GM23338 (cell line): Measurements from ENCODE around the gene CDC45. TPM values are rescaled to one million over a fixed set of nuclear protein-coding genes. Genes with fewer than 3 reads are reported as not detected.

Source experiments
- ATAC-seq: fragments of 200-7000 bp; cut with Tn5 transposase; 3 replicates; pipeline ENCODE4 v1.9.1; 2020
- DNase-seq: peaks from one replicate; pipeline ENCODE4 v3.0.0-alpha.2; 2015; ENCODE audit warnings: low spot score
- H2AFZ ChIP-seq: fragments of 200-600 bp; sonication (generic); 2 replicates; pipeline ENCODE4 v1.8.0; 2016; ENCODE audit warnings: antibody characterized with exemption, mild to moderate bottlenecking, moderate library complexity
- H3F3A ChIP-seq: fragments of 200-600 bp; sonication (generic); replicated peaks from 2 replicates; pipeline ENCODE4 v1.8.0; 2017; ENCODE audit warnings: antibody characterized with exemption, mixed run types, low read depth
- H3K27ac ChIP-seq: fragments of 200-600 bp; sonication (generic); 2 replicates; pipeline ENCODE4 v1.6.1; 2016; ENCODE audit warnings: low read depth
- H3K27me3 ChIP-seq: fragments of 200-600 bp; sonication (generic); 2 replicates; pipeline ENCODE4 v1.8.0; 2016; ENCODE audit warnings: mild to moderate bottlenecking, mixed run types, moderate library complexity; ENCODE audit not compliant: insufficient read depth
- H3K36me3 ChIP-seq: fragments of 200-600 bp; sonication (generic); 2 replicates; pipeline ENCODE4 v1.8.0; 2016; ENCODE audit warnings: mild to moderate bottlenecking; ENCODE audit not compliant: insufficient read depth
- H3K4me1 ChIP-seq: fragments of 200-600 bp; sonication (generic); 2 replicates; pipeline ENCODE4 v1.8.0; 2016; ENCODE audit warnings: mild to moderate bottlenecking, moderate library complexity; ENCODE audit not compliant: insufficient read depth
- H3K4me2 ChIP-seq: fragments of 200-600 bp; sonication (generic); 2 replicates; pipeline ENCODE4 v1.7.1; 2017; ENCODE audit warnings: mixed run types
- H3K4me3 ChIP-seq: fragments of 200-600 bp; sonication (generic); 2 replicates; pipeline ENCODE4 v1.6.1; 2016; ENCODE audit warnings: mixed run types
- H3K79me2 ChIP-seq: fragments of 200-600 bp; sonication (generic); replicated peaks from 2 replicates; pipeline ENCODE4 v1.8.0; 2017; ENCODE audit warnings: mild to moderate bottlenecking; ENCODE audit not compliant: insufficient read depth
- H3K9me2 ChIP-seq: fragments of 200-600 bp; sonication (generic); 2 replicates; pipeline ENCODE4 v1.8.0; 2017; ENCODE audit not compliant: insufficient read depth
- H4K20me1 ChIP-seq: fragments of 200-600 bp; sonication (generic); replicated peaks from 2 replicates; pipeline ENCODE4 v1.8.0; 2017; ENCODE audit warnings: mild to moderate bottlenecking; ENCODE audit not compliant: insufficient read depth
- H3K27ac Mint-ChIP-seq: 2 replicates; pipeline ENCODE4 v1.8.0; 2020; ENCODE audit warnings: inconsistent platforms, mild to moderate bottlenecking, moderate library complexity, mixed read lengths
- H3K27me3 Mint-ChIP-seq: 3 replicates; pipeline ENCODE4 v1.8.0; 2022; ENCODE audit warnings: low read depth, mild to moderate bottlenecking, moderate library complexity, mixed read lengths, inconsistent platforms; ENCODE audit not compliant: insufficient read depth, poor library complexity
- H3K36me3 Mint-ChIP-seq: 3 replicates; pipeline ENCODE4 v1.8.0; 2021; ENCODE audit warnings: low read depth, mild to moderate bottlenecking, inconsistent platforms, moderate library complexity, mixed read lengths
- H3K4me1 Mint-ChIP-seq: 3 replicates; pipeline ENCODE4 v1.8.0; 2020; ENCODE audit warnings: mild to moderate bottlenecking, inconsistent platforms, mixed read lengths
- H3K4me3 Mint-ChIP-seq: 3 replicates; pipeline ENCODE4 v1.8.0; 2021; ENCODE audit warnings: moderate library complexity, mild to moderate bottlenecking, inconsistent platforms, mixed read lengths
- H3K9me3 Mint-ChIP-seq: 3 replicates; pipeline ENCODE4 v1.8.0; 2020; ENCODE audit warnings: moderate library complexity, mild to moderate bottlenecking, inconsistent platforms, mixed read lengths
- CREB1 ChIP-seq: fragments of 250-450 bp; sonication (Bioruptor Pico); IDR thresholded peaks from 2 replicates; pipeline ENCODE4 v1.5.0; 2020; ENCODE audit warnings: low read depth, mild to moderate bottlenecking, moderate library complexity
- CTCF ChIP-seq, 2 experiments: fragments of 200-600 bp in 1 of 2; sonication (generic) in 1 of 2; conservative IDR thresholded peaks; 2 replicates each; pipeline versions ENCODE4 v1.5.1 to v1.6.1; 2016 to 2017; ENCODE audit warnings: antibody characterized with exemption in 2 of 2, low read depth in 2 of 2, mild to moderate bottlenecking in 2 of 2, moderate library complexity in 1 of 2
- EZH2 ChIP-seq: fragments of 200-600 bp; sonication (generic); IDR thresholded peaks from one replicate; pipeline ENCODE4 v1.8.0; 2017; ENCODE audit warnings: antibody characterized with exemption, mild to moderate bottlenecking, low read depth; ENCODE audit not compliant: unreplicated experiment
- EZH2phosphoT487 ChIP-seq: fragments of 200-600 bp; sonication (generic); IDR thresholded peaks from one replicate; pipeline ENCODE4 v1.8.1; 2018; ENCODE audit warnings: antibody characterized with exemption; ENCODE audit not compliant: unreplicated experiment
- JUNB ChIP-seq: IDR thresholded peaks from one replicate; pipeline ENCODE4 v1.6.1; 2016; ENCODE audit warnings: antibody characterized with exemption; ENCODE audit not compliant: unreplicated experiment
- NANOG ChIP-seq: IDR thresholded peaks from 2 replicates; pipeline ENCODE4 v1.6.1; 2016; ENCODE audit warnings: antibody characterized with exemption, borderline replicate concordance
- POLR2AphosphoS5 ChIP-seq: IDR thresholded peaks from 2 replicates; pipeline ENCODE4 v1.6.1; 2016; ENCODE audit warnings: antibody characterized with exemption, low read depth
- REST ChIP-seq: IDR thresholded peaks from one replicate; pipeline ENCODE4 v1.6.1; 2018; ENCODE audit warnings: antibody characterized with exemption; ENCODE audit not compliant: unreplicated experiment
- STAT1 ChIP-seq: IDR thresholded peaks from one replicate; pipeline ENCODE4 v1.6.1; 2016; ENCODE audit warnings: antibody characterized with exemption; ENCODE audit not compliant: unreplicated experiment
- ZNF114 ChIP-seq: fragments of 250-450 bp; sonication (Bioruptor Pico); IDR thresholded peaks from 2 replicates; pipeline ENCODE4 v1.5.0; 2020; ENCODE audit warnings: mild to moderate bottlenecking, moderate library complexity
- ZNF331 ChIP-seq: fragments of 250-450 bp; sonication (Bioruptor Pico); IDR thresholded peaks from 2 replicates; pipeline ENCODE4 v1.5.0; 2020; ENCODE audit warnings: low read depth, mild to moderate bottlenecking, moderate library complexity
- polyA plus RNA-seq: library from polyadenylated mRNA; unstranded; fragments of >200 nt; fragmentation: Nextera tagmentation; extraction: Ambion mirVana; gene quantifications from 2 replicates; pipeline ENCODE4 v1.2.1, GENCODE V29; 2016
- total RNA-seq: library from RNA; depleted of rRNA; stranded (reverse); fragments of >200 nt; shearing (Covaris generic); gene quantifications from 2 replicates; pipeline ENCODE4 v1.2.3, GENCODE V29; 2014
- TF ChIP-seq, protein P1 (sequence below): fragments of 250-450 bp; sonication (Bioruptor Pico); IDR thresholded peaks from 2 replicates; pipeline ENCODE4 v1.5.0; 2020; ENCODE audit warnings: mild to moderate bottlenecking, moderate library complexity
- TF ChIP-seq, protein P2 (sequence below): IDR thresholded peaks from 2 replicates; pipeline ENCODE4 v1.6.1; 2016; ENCODE audit warnings: antibody characterized with exemption

Gene CDC45
- total and polyA plus RNA-seq, 2 experiments from 2014 or later: 29.0 to 30.3 TPM

- Mint-ChIP-seq H3K27me3 (peaks cover 9% of the 10 kb centered on the region), H3K9me3 (no peaks in the 10 kb centered on the region), H3K36me3 (peaks cover 29% of the 10 kb centered on the region), H3K4me3 (no peak overlapping the region), H3K27ac (no peak overlapping the region; the same call in 1 of the 2 replicates), H3K4me1 (peaks cover 6% of the 10 kb centered on the region)
- H3K36me3 ChIP-seq: no peaks in the 10 kb centered on the region
- DNase-seq (no peak), ATAC-seq (no peak)
- H3K79me2 ChIP-seq: no peaks in the 10 kb centered on the region
- TF ChIP-seq EZH2 (no peak), CTCF (conservative IDR thresholded peaks at IDR 0.05; ENCODE audit: low read depth in 2 of 2) (no peak), CREB1 (CRISPR knock-in tag) (no peak), STAT1 (no peak), JUNB (no peak), ZNF114 (CRISPR knock-in tag) (no peak), NANOG (no peak), ZNF331 (CRISPR knock-in tag) (no peak), POLR2AphosphoS5 (no peak), EZH2phosphoT487 (no peak), REST (no peak)
- TF ChIP-seq, protein P1, sequence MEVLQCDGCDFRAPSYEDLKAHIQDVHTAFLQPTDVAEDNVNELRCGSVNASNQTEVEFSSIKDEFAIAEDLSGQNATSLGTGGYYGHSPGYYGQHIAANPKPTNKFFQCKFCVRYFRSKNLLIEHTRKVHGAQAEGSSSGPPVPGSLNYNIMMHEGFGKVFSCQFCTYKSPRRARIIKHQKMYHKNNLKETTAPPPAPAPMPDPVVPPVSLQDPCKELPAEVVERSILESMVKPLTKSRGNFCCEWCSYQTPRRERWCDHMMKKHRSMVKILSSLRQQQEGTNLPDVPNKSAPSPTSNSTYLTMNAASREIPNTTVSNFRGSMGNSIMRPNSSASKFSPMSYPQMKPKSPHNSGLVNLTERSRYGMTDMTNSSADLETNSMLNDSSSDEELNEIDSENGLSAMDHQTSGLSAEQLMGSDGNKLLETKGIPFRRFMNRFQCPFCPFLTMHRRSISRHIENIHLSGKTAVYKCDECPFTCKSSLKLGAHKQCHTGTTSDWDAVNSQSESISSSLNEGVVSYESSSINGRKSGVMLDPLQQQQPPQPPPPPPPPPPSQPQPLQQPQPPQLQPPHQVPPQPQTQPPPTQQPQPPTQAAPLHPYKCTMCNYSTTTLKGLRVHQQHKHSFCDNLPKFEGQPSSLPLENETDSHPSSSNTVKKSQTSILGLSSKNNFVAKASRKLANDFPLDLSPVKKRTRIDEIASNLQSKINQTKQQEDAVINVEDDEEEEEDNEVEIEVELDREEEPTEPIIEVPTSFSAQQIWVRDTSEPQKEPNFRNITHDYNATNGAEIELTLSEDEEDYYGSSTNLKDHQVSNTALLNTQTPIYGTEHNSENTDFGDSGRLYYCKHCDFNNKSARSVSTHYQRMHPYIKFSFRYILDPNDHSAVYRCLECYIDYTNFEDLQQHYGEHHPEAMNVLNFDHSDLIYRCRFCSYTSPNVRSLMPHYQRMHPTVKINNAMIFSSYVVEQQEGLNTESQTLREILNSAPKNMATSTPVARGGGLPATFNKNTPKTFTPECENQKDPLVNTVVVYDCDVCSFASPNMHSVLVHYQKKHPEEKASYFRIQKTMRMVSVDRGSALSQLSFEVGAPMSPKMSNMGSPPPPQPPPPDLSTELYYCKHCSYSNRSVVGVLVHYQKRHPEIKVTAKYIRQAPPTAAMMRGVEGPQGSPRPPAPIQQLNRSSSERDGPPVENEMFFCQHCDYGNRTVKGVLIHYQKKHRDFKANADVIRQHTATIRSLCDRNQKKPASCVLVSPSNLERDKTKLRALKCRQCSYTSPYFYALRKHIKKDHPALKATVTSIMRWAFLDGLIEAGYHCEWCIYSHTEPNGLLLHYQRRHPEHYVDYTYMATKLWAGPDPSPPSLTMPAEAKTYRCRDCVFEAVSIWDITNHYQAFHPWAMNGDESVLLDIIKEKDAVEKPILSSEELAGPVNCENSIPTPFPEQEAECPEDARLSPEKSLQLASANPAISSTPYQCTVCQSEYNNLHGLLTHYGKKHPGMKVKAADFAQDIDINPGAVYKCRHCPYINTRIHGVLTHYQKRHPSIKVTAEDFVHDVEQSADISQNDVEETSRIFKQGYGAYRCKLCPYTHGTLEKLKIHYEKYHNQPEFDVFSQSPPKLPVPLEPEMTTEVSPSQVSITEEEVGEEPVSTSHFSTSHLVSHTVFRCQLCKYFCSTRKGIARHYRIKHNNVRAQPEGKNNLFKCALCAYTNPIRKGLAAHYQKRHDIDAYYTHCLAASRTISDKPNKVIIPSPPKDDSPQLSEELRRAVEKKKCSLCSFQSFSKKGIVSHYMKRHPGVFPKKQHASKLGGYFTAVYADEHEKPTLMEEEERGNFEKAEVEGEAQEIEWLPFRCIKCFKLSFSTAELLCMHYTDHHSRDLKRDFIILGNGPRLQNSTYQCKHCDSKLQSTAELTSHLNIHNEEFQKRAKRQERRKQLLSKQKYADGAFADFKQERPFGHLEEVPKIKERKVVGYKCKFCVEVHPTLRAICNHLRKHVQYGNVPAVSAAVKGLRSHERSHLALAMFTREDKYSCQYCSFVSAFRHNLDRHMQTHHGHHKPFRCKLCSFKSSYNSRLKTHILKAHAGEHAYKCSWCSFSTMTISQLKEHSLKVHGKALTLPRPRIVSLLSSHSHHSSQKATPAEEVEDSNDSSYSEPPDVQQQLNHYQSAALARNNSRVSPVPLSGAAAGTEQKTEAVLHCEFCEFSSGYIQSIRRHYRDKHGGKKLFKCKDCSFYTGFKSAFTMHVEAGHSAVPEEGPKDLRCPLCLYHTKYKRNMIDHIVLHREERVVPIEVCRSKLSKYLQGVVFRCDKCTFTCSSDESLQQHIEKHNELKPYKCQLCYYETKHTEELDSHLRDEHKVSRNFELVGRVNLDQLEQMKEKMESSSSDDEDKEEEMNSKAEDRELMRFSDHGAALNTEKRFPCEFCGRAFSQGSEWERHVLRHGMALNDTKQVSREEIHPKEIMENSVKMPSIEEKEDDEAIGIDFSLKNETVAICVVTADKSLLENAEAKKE (CRISPR knock-in tag): no peak
- TF ChIP-seq, protein P2, sequence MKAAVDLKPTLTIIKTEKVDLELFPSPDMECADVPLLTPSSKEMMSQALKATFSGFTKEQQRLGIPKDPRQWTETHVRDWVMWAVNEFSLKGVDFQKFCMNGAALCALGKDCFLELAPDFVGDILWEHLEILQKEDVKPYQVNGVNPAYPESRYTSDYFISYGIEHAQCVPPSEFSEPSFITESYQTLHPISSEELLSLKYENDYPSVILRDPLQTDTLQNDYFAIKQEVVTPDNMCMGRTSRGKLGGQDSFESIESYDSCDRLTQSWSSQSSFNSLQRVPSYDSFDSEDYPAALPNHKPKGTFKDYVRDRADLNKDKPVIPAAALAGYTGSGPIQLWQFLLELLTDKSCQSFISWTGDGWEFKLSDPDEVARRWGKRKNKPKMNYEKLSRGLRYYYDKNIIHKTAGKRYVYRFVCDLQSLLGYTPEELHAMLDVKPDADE: no peak
- H3K27me3 ChIP-seq: no peaks in the 10 kb centered on the region
- no peaks in the 10 kb centered on the region for H4K20me1 ChIP-seq
- H3F3A ChIP-seq: 0 out of 2 replicates have a peak, but pooled peaks cover 3% of the 10 kb centered on the region
- H3K4me1 ChIP-seq: no peaks in the 10 kb centered on the region
- no peak overlapping the region for H3K4me2 ChIP-seq
- H3K27ac ChIP-seq: no peak overlapping the region
- no peak overlapping the region for H3K4me3 ChIP-seq
- no peaks in the 10 kb centered on the region for H3K9me2 ChIP-seq
- H2AFZ ChIP-seq: no peak overlapping the region
These were observed 26.5 kb downstream of the CDC45 start for GRCh38 chr22:19506212-19506611.
